RWPE1 (cell line): ENCODE data around the gene MT1X.

Source experiments
- CTCF ChIA-PET: fragments of 350-600 bp; sonication (Branson Sonifier 250); formaldehyde crosslinking; extraction: SDS; loops from one replicate; lab custom pipeline; 2021; lab: Yijun Ruan, JAX
- POLR2A ChIA-PET: fragments of 400-600 bp; formaldehyde crosslinking; extraction: SDS; loops from one replicate; lab custom pipeline; 2020; ENCODE audit warnings: antibody characterized with exemption; ENCODE audit not compliant: low non-redundant PET; lab: Yijun Ruan, JAX
- DNase-seq: peaks from one replicate; pipeline ENCODE4 v3.0.0; 2012; ENCODE audit warnings: low spot score
- H3K27ac ChIP-seq: fragments of 450-650 bp; 2 replicates; pipeline ENCODE4 v1.5.1; 2017
- TF ChIP-seq, protein P1 (sequence below): fragments of 450-650 bp; conservative IDR thresholded peaks from 2 replicates; pipeline ENCODE4 v1.5.1; 2017; ENCODE audit warnings: low read depth, mild to moderate bottlenecking

The MT1X gene

DNA sequence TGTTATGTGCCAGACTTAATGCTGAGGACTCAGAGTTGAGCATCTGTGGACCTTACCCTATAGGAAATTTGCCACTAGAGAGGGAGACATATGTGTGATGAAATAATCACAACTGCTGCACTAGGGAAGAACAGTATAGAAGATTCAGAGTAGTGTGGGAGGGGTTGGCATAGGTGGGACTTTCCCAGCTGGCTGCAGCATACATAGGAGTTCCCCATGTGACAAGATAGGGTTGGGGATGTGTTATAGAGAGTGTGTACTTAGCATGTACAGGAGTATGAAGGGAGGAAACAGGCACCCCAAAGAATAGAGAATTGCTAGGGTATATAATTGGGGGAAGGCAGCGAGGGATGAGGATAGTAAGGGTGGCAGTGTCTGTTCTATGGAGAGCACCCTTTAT, 50.6 kb downstream of the MT1X start:
- CTCF ChIA-PET: no interaction called here
- POLR2A ChIA-PET: no interaction called here
- TF ChIP-seq, protein P1, sequence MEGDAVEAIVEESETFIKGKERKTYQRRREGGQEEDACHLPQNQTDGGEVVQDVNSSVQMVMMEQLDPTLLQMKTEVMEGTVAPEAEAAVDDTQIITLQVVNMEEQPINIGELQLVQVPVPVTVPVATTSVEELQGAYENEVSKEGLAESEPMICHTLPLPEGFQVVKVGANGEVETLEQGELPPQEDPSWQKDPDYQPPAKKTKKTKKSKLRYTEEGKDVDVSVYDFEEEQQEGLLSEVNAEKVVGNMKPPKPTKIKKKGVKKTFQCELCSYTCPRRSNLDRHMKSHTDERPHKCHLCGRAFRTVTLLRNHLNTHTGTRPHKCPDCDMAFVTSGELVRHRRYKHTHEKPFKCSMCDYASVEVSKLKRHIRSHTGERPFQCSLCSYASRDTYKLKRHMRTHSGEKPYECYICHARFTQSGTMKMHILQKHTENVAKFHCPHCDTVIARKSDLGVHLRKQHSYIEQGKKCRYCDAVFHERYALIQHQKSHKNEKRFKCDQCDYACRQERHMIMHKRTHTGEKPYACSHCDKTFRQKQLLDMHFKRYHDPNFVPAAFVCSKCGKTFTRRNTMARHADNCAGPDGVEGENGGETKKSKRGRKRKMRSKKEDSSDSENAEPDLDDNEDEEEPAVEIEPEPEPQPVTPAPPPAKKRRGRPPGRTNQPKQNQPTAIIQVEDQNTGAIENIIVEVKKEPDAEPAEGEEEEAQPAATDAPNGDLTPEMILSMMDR: no peak
- H3K27ac ChIP-seq: no peak overlapping the region
- DNase-seq: no peak
